Heart left ventricle (tissue), 16 donors: ENCODE data around the gene FER. TPM values are rescaled to one million over a fixed set of nuclear protein-coding genes. Genes with fewer than 3 reads are reported as not detected.
A peak's percentile ranks its signal among the peaks of the same experiment; 100 is the strongest.
"Not testable (repeated sequence)": the region's sequence is repeated elsewhere in the genome, so short reads cannot be mapped to it uniquely, and the experiment has no call there.

Experiments
- ATAC-seq, 4 donors: fragments of 200-7000 bp; cut with Tn5 transposase; one replicate each; pipeline ENCODE4 v1.9.1; 2020 to 2022; ENCODE audit warnings: moderate library complexity in 4 of 4, mild to moderate bottlenecking in 3 of 4, moderate number of reproducible peaks in 1 of 4
- DNase-seq, 5 donors: peaks; one replicate each; pipeline ENCODE4 v3.0.0-alpha.2; 2020
- H3K27ac ChIP-seq, 12 donors: fragments of 200-600 bp; sonication (generic) in 4 of 12; one replicate each; pipeline versions ENCODE4 v1.5.0 to v1.8.0; 2016 to 2022; ENCODE audit warnings: mild to moderate bottlenecking in 2 of 12
- H3K27me3 ChIP-seq, 9 donors: fragments of 200-600 bp; sonication (generic) in 2 of 9; one replicate each; pipeline versions ENCODE4 v1.5.1 to v1.8.0; 2016 to 2022; ENCODE audit warnings: mild to moderate bottlenecking in 3 of 9
- H3K36me3 ChIP-seq, 9 donors: fragments of 200-600 bp; sonication (generic) in 2 of 9; one replicate each; pipeline versions ENCODE4 v1.5.0 to v1.8.0; 2018 to 2022; ENCODE audit warnings: mild to moderate bottlenecking in 2 of 9
- H3K4me1 ChIP-seq, 12 donors: fragments of 200-600 bp; sonication (generic) in 4 of 12; one replicate each; pipeline versions ENCODE4 v1.5.0 to v1.8.0; 2016 to 2022; ENCODE audit warnings: mild to moderate bottlenecking in 3 of 12
- H3K4me3 ChIP-seq, 12 donors: fragments of 200-600 bp; sonication (generic) in 4 of 12; one replicate each; pipeline versions ENCODE4 v1.5.0 to v1.8.0; 2017 to 2022; ENCODE audit warnings: mild to moderate bottlenecking in 9 of 12, moderate library complexity in 4 of 12
- H3K9me3 ChIP-seq, 12 donors: fragments of 200-600 bp; sonication (generic) in 4 of 12; one replicate each; pipeline versions ENCODE4 v1.5.0 to v1.8.0; 2016 to 2022; ENCODE audit warnings: mild to moderate bottlenecking in 1 of 12
- CTCF ChIP-seq, 12 donors: fragments of 200-600 bp; sonication (generic) in 4 of 12; IDR thresholded peaks; one replicate each; pipeline versions ENCODE4 v1.5.0 to v1.8.0; 2018 to 2022; ENCODE audit warnings: antibody characterized with exemption in 12 of 12, mild to moderate bottlenecking in 5 of 12
- POLR2A ChIP-seq, 2 donors: fragments of 450-650 bp; IDR thresholded peaks; one replicate each; pipeline ENCODE4 v1.6.1; 2017; ENCODE audit warnings: antibody characterized with exemption in 2 of 2, mild to moderate bottlenecking in 2 of 2, moderate library complexity in 2 of 2
- WGBS, 4 donors: extraction: QIAGEN DNeasy Blood & Tissue Kit in 2 of 4; methylation state at CpG; one replicate each; pipeline versions ENCODE4 v1.1.5 to v1.1.7; 2013 to 2018; 5-methylcytosine and 5-hydroxymethylcytosine counted together
- intact Hi-C, 10 donors: fragments of 100-400 bp; cut with DNase I; formaldehyde crosslinking; loops; one replicate each; pipeline versions ENCODE4 v1.11.1 to v1.14.2; 2022
- polyA plus RNA-seq, 2 donors: library from polyadenylated mRNA; stranded (reverse); fragments of 200-250 nt; gene quantifications; one replicate each; pipeline ENCODE4 v1.2.3, GENCODE V29; 2013
- total RNA-seq, 9 donors: library from RNA; depleted of rRNA in 2 of 9; stranded (reverse); fragments of >200 nt in 2 of 9; fragmentation: NEBNext Ultra II Directional in 3 of 9; extraction: Animal tissue kit (Norgen Biotek cat#: 25700) in 3 of 9; gene quantifications; one replicate each; pipeline versions ENCODE4 v1.1.0 to v1.2.4, GENCODE V29; 2016 to 2023
- donor health status: ischemic (EF 13 %, LVEDD 7.1; RV severe dilation, severe dysfunction).
- donor health status: healthy with polysubstance abuse.
- donor health status: DM: no; HTN: yes; CAD: no.
- donor health status: DM: no; HTN: no; CAD: no.
- donor health status: ischemic (EF 25% LVEDD 6.9; RV normal size, moderate dysfunction).
- donor health status: ischemic (EF 25% LVEDD 5.7; RV mildly dilated, moderate dysfunction).
- donor health status: healthy.
- donor health status: DM: yes; HTN: yes; CAD: no.
- donor health status: ischemic (EF 35%, LVEDD 5.7; RV mildly dilated, moderate dysfunction).
- donor health status: nonischemic (EF 11% LVEDD 7.7; RV severe dilation, severe dysfunction).
- donor health status: DM: yes; HTN: yes; CAD: no.
- donor health status: PGD.
- donor health status: ischemic (EF 29% LVEDD 5.4; RV normal size, mild dysfunction).
- donor health status: nonischemic (EF 23%, LVEDD 6.1; RV moderate dilation, normal function).

FER gene
- total and polyA plus RNA-seq, 11 donors: 1.4 to 25.7 (median 13.1) TPM

DNA sequence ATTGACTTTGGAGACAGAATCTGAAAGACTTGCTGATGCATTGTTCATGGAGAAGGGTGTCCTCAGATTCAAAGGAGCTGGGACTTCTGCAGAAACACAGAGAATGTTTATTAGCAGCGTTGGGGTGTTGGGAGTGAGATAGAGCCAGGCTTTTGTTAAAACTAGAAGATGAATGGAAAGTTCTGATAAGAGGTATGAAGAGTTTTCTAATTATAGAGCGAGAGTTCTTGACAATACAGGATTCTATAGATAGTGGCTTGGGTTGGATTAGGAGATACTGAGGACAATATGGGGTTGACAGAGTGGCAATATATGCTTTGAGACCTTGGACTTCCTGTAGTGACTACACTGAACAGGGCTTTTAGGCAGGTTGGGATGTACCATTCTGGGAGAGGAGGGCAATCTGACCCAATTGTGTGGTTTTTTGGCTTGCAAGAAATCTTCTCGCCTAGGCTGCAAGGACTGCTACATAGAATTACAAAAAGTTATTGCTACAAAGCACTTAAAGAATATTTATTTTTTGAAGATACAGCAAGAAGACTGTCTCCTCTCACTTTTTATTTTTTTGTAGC, 83.1 kb downstream of the FER start:
- no peaks in the 10 kb centered on the region for H3K9me3 ChIP-seq
- H3K27ac ChIP-seq: no peak overlapping the region
- H3K27me3 ChIP-seq: no peaks in the 10 kb centered on the region
- intact Hi-C loops: no loop called here
- no peak overlapping the region for H3K4me3 ChIP-seq
- DNase-seq (no peak), ATAC-seq (peak; percentile 36 to 63 (median 46))
- peaks cover 0 to 7% (median 0%) of the 10 kb centered on the region in 12 donors for H3K4me1 ChIP-seq
- H3K36me3 ChIP-seq: peaks cover 0 to 11% (median 0%) of the 10 kb centered on the region in 9 donors
- WGBS, 4 donors: 62 to 73% (median 65%) methylated on average over 3 of the region's 3 CpGs
- TF ChIP-seq POLR2A (IDR thresholded peaks at IDR 0.05): no peak
- TF ChIP-seq CTCF (IDR thresholded peaks at IDR 0.05): no peak

GRCh38 chr5:108836492-108836891, 88.8 kb downstream of the FER start:
- 78 to 88% (median 84%) methylated on average over 2 of the region's 2 CpGs for WGBS, 4 donors
- no peak for TF ChIP-seq CTCF (IDR thresholded peaks at IDR 0.05)
- TF ChIP-seq POLR2A (IDR thresholded peaks at IDR 0.05): no peak
- DNase-seq (no peak), ATAC-seq (no peak)
- intact Hi-C loops: no loop called here
- Histone ChIP-seq H3K4me3 (no peak overlapping the region), H3K9me3 (no peaks in the 10 kb centered on the region), H3K4me1 (peaks cover 0 to 4% (median 0%) of the 10 kb centered on the region in 12 donors), H3K36me3 (peaks cover 0 to 15% (median 0%) of the 10 kb centered on the region in 9 donors), H3K27me3 (no peaks in the 10 kb centered on the region), H3K27ac (no peak overlapping the region)

GRCh38 chr5:108842260-108842941, 94.7 kb downstream of the FER start:
- ATAC-seq, H3K27ac ChIP-seq, H3K4me1 ChIP-seq, DNase-seq, intact Hi-C loops, H3K4me3 ChIP-seq, H3K9me3 ChIP-seq, H3K27me3 ChIP-seq, H3K36me3 ChIP-seq: not testable (repeated sequence)
- 92 to 95% (median 93%) methylated on average over 3 of the region's 3 CpGs for WGBS, 4 donors

DNA sequence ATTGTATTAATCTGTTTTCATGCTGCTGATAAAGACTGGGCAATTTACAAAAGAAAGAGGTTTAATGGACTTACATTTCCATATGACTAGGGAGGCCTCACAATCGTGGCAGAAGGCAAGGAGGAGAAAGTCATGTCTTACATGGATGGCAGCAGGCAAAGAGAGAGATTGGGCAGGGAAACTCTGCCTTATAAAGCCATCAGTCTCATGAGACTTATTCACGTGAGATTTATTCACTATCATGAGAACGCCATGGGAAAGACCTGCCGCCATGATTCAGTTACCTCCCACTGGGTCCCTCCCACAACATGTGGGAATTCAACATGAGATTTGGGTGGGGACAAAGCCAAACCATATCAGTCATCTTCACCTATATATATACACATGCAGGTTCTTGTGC, 103.4 kb downstream of the FER start:
- H3K4me3 ChIP-seq, DNase-seq, H3K4me1 ChIP-seq, ATAC-seq, H3K27me3 ChIP-seq, H3K9me3 ChIP-seq, H3K36me3 ChIP-seq, H3K27ac ChIP-seq, intact Hi-C loops: not testable (repeated sequence)
- 89 to 95% (median 94%) methylated on average over 4 of the region's 4 CpGs for WGBS, 4 donors

DNA sequence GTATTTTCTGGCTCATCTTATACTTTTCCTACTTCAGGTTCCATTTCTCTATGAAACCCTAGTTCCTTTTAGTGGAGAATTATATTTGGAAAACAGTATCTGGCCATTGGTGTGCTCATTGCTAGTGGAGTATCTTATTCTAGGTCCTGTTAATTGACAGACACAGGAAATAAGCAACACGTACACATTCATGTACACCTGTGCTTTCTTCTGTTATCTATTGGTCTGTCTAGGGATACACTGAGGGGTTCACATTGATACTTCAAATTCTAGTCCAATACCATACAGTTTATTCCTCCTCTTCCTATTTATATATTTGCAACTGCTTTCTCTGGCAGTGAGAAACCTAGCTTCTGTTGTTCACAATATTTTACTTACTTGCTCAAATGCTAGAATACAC, 110.2 kb downstream of the FER start:
- TF ChIP-seq CTCF (IDR thresholded peaks at IDR 0.05) (no peak), POLR2A (IDR thresholded peaks at IDR 0.05) (no peak)
- H3K9me3 ChIP-seq: no peaks in the 10 kb centered on the region
- peak overlapping the region in 1 of 12 donors; percentile 3 for H3K27ac ChIP-seq
- ATAC-seq: no peak
- no peaks in the 10 kb centered on the region for H3K27me3 ChIP-seq
- peaks cover 0 to 21% (median 0%) of the 10 kb centered on the region in 12 donors for H3K4me1 ChIP-seq
- 73 to 88% (median 77%) methylated on average over 1 of the region's 1 CpG for WGBS, 4 donors
- H3K36me3 ChIP-seq: no peaks in the 10 kb centered on the region
- no peak overlapping the region for H3K4me3 ChIP-seq
- intact Hi-C loops: no loop called here
- DNase-seq: no peak
